Right lobe of liver (tissue), 6 donors: ENCODE data around the gene H6PD. TPM values are rescaled to one million over a fixed set of nuclear protein-coding genes. Genes with fewer than 3 reads are reported as not detected.

Source experiments
- ATAC-seq, 4 donors: fragments of 200-7000 bp; cut with Tn5 transposase; one replicate each; pipeline ENCODE4 v1.9.1; 2020; ENCODE audit warnings: mild to moderate bottlenecking in 4 of 4, moderate library complexity in 4 of 4
- DNase-seq, 3 donors: peaks; one replicate each; pipeline ENCODE4 v3.0.0-alpha.2; 2020
- H3K27ac ChIP-seq, 3 donors: fragments of 200-600 bp; one replicate each; pipeline ENCODE4 v1.8.0; 2022
- H3K27me3 ChIP-seq, 2 donors: fragments of 200-600 bp; one replicate each; pipeline ENCODE4 v1.8.0; 2022
- H3K36me3 ChIP-seq, 4 donors: fragments of 200-600 bp; sonication (generic) in 1 of 4; one replicate each; pipeline versions ENCODE4 v1.5.1 to v1.8.0; 2017 to 2022; ENCODE audit warnings: control low read depth in 1 of 4
- H3K4me1 ChIP-seq, 4 donors: fragments of 200-600 bp; sonication (generic) in 1 of 4; one replicate each; pipeline versions ENCODE4 v1.5.1 to v1.8.0; 2017 to 2022; ENCODE audit warnings: control low read depth in 1 of 4
- H3K4me3 ChIP-seq, 3 donors: fragments of 200-600 bp; one replicate each; pipeline ENCODE4 v1.8.0; 2022
- H3K9me3 ChIP-seq, 4 donors: fragments of 200-600 bp; sonication (generic) in 1 of 4; one replicate each; pipeline versions ENCODE4 v1.5.1 to v1.8.0; 2017 to 2022; ENCODE audit warnings: control low read depth in 1 of 4
- CTCF ChIP-seq, 4 donors: fragments of 200-600 bp in 3 of 4; fragments of 450-650 bp in 1 of 4; IDR thresholded peaks; one replicate each; pipeline versions ENCODE4 v1.5.1 to v1.8.0; 2016 to 2022; ENCODE audit warnings: antibody characterized with exemption in 4 of 4, mild to moderate bottlenecking in 2 of 4
- POLR2A ChIP-seq: fragments of 450-650 bp; IDR thresholded peaks from one replicate; pipeline ENCODE4 v1.6.1; 2017; ENCODE audit warnings: antibody characterized with exemption, mild to moderate bottlenecking
- WGBS: methylation state at CpG from one replicate; pipeline ENCODE4 v1.1.6; 2018; ENCODE audit warnings: low coverage, low lambda C conversion rate; ENCODE audit not compliant: insufficient coverage; ENCODE audit errors: missing lambda C conversion rate; 5-methylcytosine and 5-hydroxymethylcytosine counted together
- intact Hi-C, 2 donors: fragments of 100-400 bp; cut with DNase I; formaldehyde crosslinking; loops; one replicate each; pipeline versions ENCODE4 v1.11.2 to v1.14.1; 2022
- total RNA-seq, 6 experiments: library from RNA; depleted of rRNA in 2 of 6; stranded (reverse); fragments of >200 nt in 2 of 6; fragmentation: NEBNext Ultra II Directional in 3 of 6; extraction: Animal tissue kit (Norgen Biotek cat#: 25700) in 3 of 6; gene quantifications; one replicate each; pipeline versions ENCODE4 v1.1.0 to v1.2.4, GENCODE V29; 2016 to 2023
- donor health status: DM: no; HTN: yes; CAD: no.
- donor health status: DM: no; HTN: no; CAD: no.
- donor health status: DM: no; HTN: no; CAD: no.
- donor health status: DM: no; HTN: yes; CAD: no.
- donor health status: DM: no; HTN: yes; CAD: no.

H6PD gene
- total RNA-seq, 6 experiments from 2014 or later, result 102 to 158 (median 120) TPM

GRCh38 chr1:9302745-9303524 is 68.4 kb downstream of the H6PD start:
- Histone ChIP-seq H3K27me3 (no peaks in the 10 kb centered on the region), H3K36me3 (peaks cover 0 to 2% (median 0%) of the 10 kb centered on the region in 4 donors), H3K4me3 (no peak overlapping the region), H3K27ac (peak overlapping the region in 1 of 3 donors; percentile 51), H3K9me3 (no peaks in the 10 kb centered on the region), H3K4me1 (peaks cover 0 to 4% (median 0%) of the 10 kb centered on the region in 4 donors)
- intact Hi-C loops, result no loop called here
- no peak for TF ChIP-seq POLR2A
- TF ChIP-seq CTCF (IDR thresholded peaks at IDR 0.05), result no peak
- DNase-seq, result no peak
- ATAC-seq, result peak; percentile 11 to 51 (median 36)
- whole genome bisulfite sequencing, result 40% methylated on average over 5 of the region's 9 CpGs

GRCh38 chr1:9303916-9304315 is 69.3 kb downstream of the H6PD start:
- H3K27me3 ChIP-seq, result no peaks in the 10 kb centered on the region
- H3K9me3 ChIP-seq, result no peaks in the 10 kb centered on the region
- intact Hi-C loops, result no loop called here
- H3K36me3 ChIP-seq, result peaks cover 0 to 2% (median 0%) of the 10 kb centered on the region in 4 donors
- no peak overlapping the region for H3K4me3 ChIP-seq
- WGBS, result 80% methylated on average over 1 of the region's 6 CpGs
- H3K27ac ChIP-seq, result no peak overlapping the region
- DNase-seq (no peak), ATAC-seq (no peak)
- peaks cover 0 to 4% (median 0%) of the 10 kb centered on the region in 4 donors for H3K4me1 ChIP-seq
- TF ChIP-seq POLR2A (no peak), CTCF (IDR thresholded peaks at IDR 0.05) (no peak)

- ATAC-seq (no peak), DNase-seq (no peak)
- no peaks in the 10 kb centered on the region for H3K4me1 ChIP-seq
- no peak overlapping the region for H3K4me3 ChIP-seq
- no peak for TF ChIP-seq CTCF (IDR thresholded peaks at IDR 0.05)
- H3K36me3 ChIP-seq, result peaks cover 0 to 2% (median 0%) of the 10 kb centered on the region in 4 donors
- intact Hi-C loops, result no loop called here
- H3K27me3 ChIP-seq, result no peaks in the 10 kb centered on the region
- H3K27ac ChIP-seq, result no peak overlapping the region
- no peaks in the 10 kb centered on the region for H3K9me3 ChIP-seq
- 86% methylated on average over 9 of the region's 14 CpGs for WGBS
These were observed 70.6 kb downstream of the H6PD start for GRCh38 chr1:9305216-9305615.

GRCh38 chr1:9306006-9306405 is 71.4 kb downstream of the H6PD start:
- Histone ChIP-seq H3K9me3 (no peaks in the 10 kb centered on the region), H3K27me3 (no peaks in the 10 kb centered on the region), H3K4me3 (no peak overlapping the region), H3K4me1 (no peaks in the 10 kb centered on the region), H3K36me3 (peaks cover 0 to 2% (median 0%) of the 10 kb centered on the region in 4 donors), H3K27ac (no peak overlapping the region)
- WGBS, result no CpG with 5 or more reads among the region's 14 CpGs
- intact Hi-C loops, result no loop called here
- DNase-seq (no peak), ATAC-seq (peak in 1 of 4 donors; percentile 14)
- TF ChIP-seq CTCF (IDR thresholded peaks at IDR 0.05) (no peak), POLR2A (no peak)
